ENCODE results near the gene MYLK. TPM values are rescaled to one million over a fixed set of nuclear protein-coding genes. Genes with fewer than 3 reads are reported as not detected.

The MYLK gene
- total RNA-seq, 1 donor from 2014 or later, result 0.08 TPM

DNA sequence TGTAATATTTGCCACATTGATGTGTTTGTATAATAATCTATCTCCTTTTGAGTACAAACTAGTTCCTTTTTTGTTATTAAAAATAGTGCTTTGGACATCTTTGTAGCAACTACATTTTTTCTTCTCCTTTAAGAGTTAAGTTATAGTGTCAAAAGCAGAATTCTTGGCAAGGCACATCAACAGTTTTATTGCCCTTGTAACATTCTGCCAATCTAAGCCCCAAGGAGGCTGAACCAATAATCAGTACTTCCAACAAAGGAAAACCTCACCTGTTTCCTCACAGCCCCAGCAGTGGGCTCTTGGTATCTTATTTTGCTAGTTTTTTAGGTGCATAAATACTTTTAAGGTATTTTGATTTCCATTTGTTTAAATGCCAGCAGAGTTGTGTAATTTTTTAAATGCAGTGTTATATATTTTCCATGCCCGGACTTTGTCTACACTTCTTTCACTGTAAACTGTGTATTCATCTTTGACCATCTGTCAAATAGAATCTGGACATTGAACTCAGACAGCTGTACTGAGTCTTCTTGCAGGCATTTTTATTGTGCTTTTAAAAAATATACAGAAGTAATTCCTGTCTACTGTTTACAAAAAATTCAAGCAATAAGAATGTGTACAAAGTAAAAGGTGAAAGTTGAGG lies 101.0 kb downstream of the MYLK start:
- intact Hi-C loops (cut with micrococcal nuclease), result no loop called here
- peaks cover 8% of the 10 kb centered on the region for H3K27me3 Mint-ChIP-seq (ENCODE audit: insufficient read depth)
- no peaks in the 10 kb centered on the region for H3K9me3 Mint-ChIP-seq
- H3K4me1 Mint-ChIP-seq (ENCODE audit: low read depth), result no peaks in the 10 kb centered on the region
- no peak for DNase-seq (ENCODE audit: low spot score)
- H3K36me3 Mint-ChIP-seq (ENCODE audit: low read depth), result no peaks in the 10 kb centered on the region
- H3K27ac Mint-ChIP-seq, result no peak overlapping the region
- no peak overlapping the region for H3K4me3 Mint-ChIP-seq

DNA sequence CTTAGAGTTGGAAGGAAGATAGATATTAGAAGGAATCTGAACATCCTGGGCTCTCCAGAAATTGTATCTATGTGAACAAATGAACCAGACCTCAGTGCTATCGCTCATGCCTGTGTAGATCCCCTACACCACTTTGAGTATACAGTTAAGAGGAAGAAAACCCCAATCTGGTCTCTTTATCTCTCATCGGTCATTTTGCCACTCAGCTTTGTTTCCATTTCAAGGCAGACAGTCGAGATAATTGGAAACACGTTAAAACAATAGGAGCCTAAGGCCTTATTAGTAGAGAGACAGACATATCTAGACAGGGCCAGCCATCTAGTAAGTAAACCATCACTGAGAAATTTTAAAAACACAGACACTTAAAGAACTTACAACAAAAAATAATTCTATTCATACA lies 101.6 kb downstream of the MYLK start:
- H3K27ac Mint-ChIP-seq, result no peak overlapping the region
- peaks cover 8% of the 10 kb centered on the region for H3K27me3 Mint-ChIP-seq (ENCODE audit: insufficient read depth)
- intact Hi-C loops (cut with micrococcal nuclease), result no loop called here
- H3K9me3 Mint-ChIP-seq, result no peaks in the 10 kb centered on the region
- H3K4me3 Mint-ChIP-seq, result no peak overlapping the region
- no peaks in the 10 kb centered on the region for H3K36me3 Mint-ChIP-seq (ENCODE audit: low read depth)
- H3K4me1 Mint-ChIP-seq (ENCODE audit: low read depth), result no peaks in the 10 kb centered on the region
- DNase-seq (ENCODE audit: low spot score), result no peak

DNA sequence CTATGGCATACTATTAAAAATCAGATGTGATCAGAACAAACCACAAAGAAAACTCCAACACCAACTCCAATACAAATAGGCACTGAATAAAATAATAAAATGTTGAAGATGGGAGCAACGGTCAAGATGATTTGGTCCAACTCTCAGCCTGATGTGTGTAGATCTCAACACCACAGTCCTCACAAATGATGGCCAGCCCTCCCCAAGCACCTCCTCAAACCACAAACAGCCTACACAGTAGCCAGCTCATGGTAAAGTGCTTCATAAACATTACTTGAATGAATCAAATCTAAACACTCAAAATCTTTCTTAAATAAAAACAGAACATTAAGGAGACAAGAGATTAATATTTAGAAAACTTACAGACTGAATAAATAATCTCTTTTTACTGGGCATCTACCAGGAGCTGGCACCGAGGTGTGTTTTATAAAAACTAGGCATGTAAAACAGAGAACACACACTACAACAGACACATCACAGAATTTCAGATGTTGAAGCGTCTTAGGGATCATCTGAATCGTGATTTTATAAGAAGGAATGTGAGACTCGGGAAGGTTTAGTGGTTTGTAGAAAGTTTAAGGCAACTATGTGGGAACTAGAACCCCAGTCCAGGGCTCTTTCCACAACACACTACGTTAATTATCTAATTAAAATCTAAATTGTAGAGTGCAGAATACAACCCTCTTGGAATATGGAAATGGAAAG lies 102.4 kb downstream of the MYLK start:
- Mint-ChIP-seq H3K27me3 (ENCODE audit: insufficient read depth) (peaks cover 8% of the 10 kb centered on the region), H3K4me1 (ENCODE audit: low read depth) (no peaks in the 10 kb centered on the region), H3K9me3 (no peaks in the 10 kb centered on the region), H3K36me3 (ENCODE audit: low read depth) (no peaks in the 10 kb centered on the region), H3K4me3 (no peak overlapping the region), H3K27ac (no peak overlapping the region)
- intact Hi-C loops (cut with micrococcal nuclease), result no loop called here
- DNase-seq (ENCODE audit: low spot score), result no peak

DNA sequence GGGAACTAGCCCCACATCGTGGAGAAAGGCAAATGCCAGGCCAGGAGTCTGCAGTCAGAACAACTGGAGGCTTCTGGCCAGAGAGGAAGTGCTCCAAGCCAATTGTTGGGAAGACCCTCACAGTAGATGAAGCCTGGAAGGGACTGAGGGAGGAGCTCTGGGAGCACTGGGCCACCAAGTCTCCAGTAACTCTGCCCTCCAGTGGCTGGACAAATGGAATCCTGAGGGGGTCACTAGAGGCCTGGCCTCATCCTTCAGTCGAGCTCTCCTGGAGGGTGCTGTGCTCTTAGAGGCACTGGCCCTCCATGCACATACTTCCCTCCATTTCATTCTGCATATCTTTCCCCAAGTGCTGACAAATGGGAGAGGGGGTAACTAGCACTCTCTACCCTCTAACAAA lies 103.0 kb downstream of the MYLK start:
- H3K9me3 Mint-ChIP-seq, result no peaks in the 10 kb centered on the region
- H3K27me3 Mint-ChIP-seq (ENCODE audit: insufficient read depth), result peaks cover 8% of the 10 kb centered on the region
- DNase-seq (ENCODE audit: low spot score), result no peak
- intact Hi-C loops (cut with micrococcal nuclease), result no loop called here
- no peaks in the 10 kb centered on the region for H3K4me1 Mint-ChIP-seq (ENCODE audit: low read depth)
- H3K27ac Mint-ChIP-seq, result no peak overlapping the region
- H3K36me3 Mint-ChIP-seq (ENCODE audit: low read depth), result no peaks in the 10 kb centered on the region
- H3K4me3 Mint-ChIP-seq, result no peak overlapping the region

DNA sequence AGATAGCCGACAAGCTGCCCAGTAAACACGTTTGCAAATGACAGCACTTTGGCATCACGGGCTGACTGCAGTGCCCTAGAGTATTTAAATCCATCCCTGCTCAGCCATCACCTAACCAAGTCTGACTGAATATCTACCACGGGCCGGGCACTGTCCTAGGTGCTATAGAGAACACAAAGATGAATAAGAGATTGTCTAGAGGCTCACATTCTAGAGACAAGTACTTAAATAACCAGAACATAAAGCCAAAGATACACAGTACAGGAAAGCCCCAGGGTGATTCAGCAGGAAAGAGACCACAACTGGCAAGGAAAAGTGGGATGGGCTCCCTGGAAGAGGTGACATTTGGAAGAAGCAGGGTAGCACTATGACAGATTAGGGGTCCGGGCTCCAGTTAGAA lies 103.5 kb downstream of the MYLK start:
- Mint-ChIP-seq H3K4me3 (no peak overlapping the region), H3K27ac (no peak overlapping the region), H3K4me1 (ENCODE audit: low read depth) (no peaks in the 10 kb centered on the region), H3K9me3 (no peaks in the 10 kb centered on the region), H3K36me3 (ENCODE audit: low read depth) (no peaks in the 10 kb centered on the region), H3K27me3 (ENCODE audit: insufficient read depth) (peaks cover 8% of the 10 kb centered on the region)
- DNase-seq (ENCODE audit: low spot score), result no peak
- intact Hi-C loops (cut with micrococcal nuclease), result no loop called here

DNA sequence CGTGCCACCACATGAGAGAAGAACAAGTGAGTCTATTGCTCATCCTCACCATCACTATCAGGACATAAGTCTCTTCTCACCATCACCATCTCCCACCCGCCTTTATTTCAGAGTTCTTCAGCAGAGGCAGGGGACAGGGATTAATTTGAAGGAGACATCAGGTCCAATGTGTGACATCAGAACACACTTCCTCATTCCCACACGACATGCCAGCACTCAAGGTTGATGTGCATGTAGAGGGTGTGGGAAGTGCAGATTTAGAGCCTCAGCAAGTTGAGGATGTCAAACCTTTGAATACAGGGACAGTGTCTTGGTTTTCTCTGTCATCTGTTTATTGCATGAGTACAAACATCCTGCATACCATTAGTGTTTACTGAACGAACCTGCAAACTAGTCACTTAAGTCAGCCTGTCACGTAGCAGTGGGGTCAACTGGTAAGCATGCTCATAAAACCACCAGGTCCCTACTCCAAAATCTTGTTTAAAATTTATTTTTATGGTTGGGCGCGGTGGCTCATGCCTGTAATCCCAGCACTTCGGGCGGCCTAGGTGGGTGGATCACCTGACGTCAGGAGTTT lies 104.4 kb downstream of the MYLK start:
- Mint-ChIP-seq H3K27me3 (ENCODE audit: insufficient read depth) (peaks cover 8% of the 10 kb centered on the region), H3K27ac (no peak overlapping the region), H3K4me3 (no peak overlapping the region), H3K36me3 (ENCODE audit: low read depth) (no peaks in the 10 kb centered on the region), H3K9me3 (no peaks in the 10 kb centered on the region), H3K4me1 (ENCODE audit: low read depth) (no peaks in the 10 kb centered on the region)
- no peak for DNase-seq (ENCODE audit: low spot score)
- intact Hi-C loops (cut with micrococcal nuclease), result no loop called here

DNA sequence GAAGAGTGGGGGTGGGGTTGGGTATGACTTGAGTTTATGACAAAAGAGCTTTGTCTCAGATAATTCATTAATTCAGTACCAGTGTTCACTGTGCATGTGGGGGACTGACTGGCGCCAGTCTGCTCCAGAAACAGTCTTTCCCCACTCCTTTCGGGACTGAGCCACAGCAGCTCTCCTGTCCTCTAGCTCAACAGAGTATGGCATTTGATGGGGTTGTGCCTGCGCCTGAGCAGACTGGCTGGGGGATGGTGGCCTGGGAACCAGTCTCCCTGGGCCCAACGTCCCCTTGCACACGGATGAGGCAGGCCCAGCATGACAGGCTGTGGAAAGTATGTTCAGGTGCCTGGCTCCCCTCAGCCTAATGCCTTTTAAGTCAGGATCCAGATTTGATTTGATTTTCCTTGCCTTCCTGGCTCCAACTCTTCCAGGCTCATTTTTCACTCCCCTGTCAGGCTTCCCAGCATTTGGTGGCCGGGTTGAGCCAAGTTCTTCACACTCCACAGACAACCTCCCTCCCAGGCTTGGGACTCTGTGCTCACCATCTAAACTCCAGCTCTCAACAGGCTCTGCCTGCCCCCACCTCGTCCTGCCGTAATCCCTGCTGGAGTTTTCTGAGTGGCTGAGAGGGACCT lies 105.0 kb downstream of the MYLK start:
- no peaks in the 10 kb centered on the region for H3K4me1 Mint-ChIP-seq (ENCODE audit: low read depth)
- intact Hi-C loops (cut with micrococcal nuclease), result no loop called here
- H3K27ac Mint-ChIP-seq, result no peak overlapping the region
- no peak overlapping the region for H3K4me3 Mint-ChIP-seq
- no peaks in the 10 kb centered on the region for H3K9me3 Mint-ChIP-seq
- no peaks in the 10 kb centered on the region for H3K36me3 Mint-ChIP-seq (ENCODE audit: low read depth)
- H3K27me3 Mint-ChIP-seq (ENCODE audit: insufficient read depth), result peaks cover 10% of the 10 kb centered on the region
- no peak for DNase-seq (ENCODE audit: low spot score)

DNA sequence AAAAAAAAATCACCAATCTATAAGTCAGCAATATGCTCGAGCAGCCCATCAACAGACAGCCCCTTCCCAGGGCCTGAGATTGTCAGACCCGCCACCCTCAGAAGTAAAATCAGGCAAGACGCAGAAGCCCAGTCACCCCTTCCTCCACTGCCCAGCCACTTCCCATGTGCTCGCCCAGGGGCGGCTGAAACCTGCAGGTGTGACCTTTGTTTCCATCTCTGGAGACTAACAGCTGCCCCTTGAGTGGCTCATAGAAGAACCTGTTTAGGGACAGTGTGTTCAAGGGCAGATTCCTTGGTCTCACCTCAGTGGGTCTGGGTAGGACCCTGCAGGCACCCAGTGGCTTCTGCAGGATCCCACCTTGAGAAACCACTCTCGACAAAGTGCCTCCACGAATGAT lies 105.6 kb downstream of the MYLK start:
- Mint-ChIP-seq H3K4me3 (no peak overlapping the region), H3K36me3 (ENCODE audit: low read depth) (no peaks in the 10 kb centered on the region), H3K27me3 (ENCODE audit: insufficient read depth) (peaks cover 11% of the 10 kb centered on the region), H3K4me1 (ENCODE audit: low read depth) (no peaks in the 10 kb centered on the region), H3K27ac (no peak overlapping the region), H3K9me3 (no peaks in the 10 kb centered on the region)
- intact Hi-C loops (cut with micrococcal nuclease), result no loop called here
- no peak for DNase-seq (ENCODE audit: low spot score)

DNA sequence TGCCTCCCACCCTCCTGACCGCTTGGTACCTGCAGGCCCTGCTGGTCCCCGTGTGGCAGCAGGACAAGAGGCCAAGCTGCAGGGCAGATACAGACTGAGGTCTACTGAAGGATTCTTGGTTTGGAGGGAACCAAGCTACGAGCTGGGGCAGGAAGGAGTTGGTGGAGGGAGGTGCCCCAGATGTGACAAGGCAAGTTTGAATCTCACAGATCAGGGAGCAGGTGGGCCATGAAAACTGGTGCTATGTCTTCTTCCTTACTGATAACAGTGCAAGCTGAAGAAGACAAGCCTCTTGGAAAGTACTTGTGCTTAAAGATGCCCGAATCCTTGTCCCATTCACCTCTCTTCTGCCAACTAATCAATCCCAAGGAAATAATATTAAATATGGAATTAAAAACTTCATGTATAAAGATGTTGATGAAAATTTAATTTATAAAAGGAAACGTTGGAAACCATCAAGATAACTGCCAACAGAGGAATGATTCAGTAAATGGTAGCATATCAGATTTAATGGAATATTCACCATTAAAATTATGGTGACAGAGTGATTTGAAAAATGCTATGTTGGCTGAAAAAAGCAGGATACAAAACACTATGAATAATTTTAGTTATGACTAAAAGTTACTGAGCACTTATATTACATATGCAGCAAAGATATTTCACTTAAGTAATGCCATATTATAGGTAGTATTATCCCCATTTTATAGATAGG lies 107.9 kb downstream of the MYLK start:
- Mint-ChIP-seq H3K4me3 (no peak overlapping the region), H3K27ac (no peak overlapping the region), H3K36me3 (ENCODE audit: low read depth) (no peaks in the 10 kb centered on the region), H3K9me3 (no peaks in the 10 kb centered on the region), H3K27me3 (ENCODE audit: insufficient read depth) (peaks cover 13% of the 10 kb centered on the region), H3K4me1 (ENCODE audit: low read depth) (no peaks in the 10 kb centered on the region)
- intact Hi-C loops (cut with micrococcal nuclease), result no loop called here
- DNase-seq (ENCODE audit: low spot score), result no peak

DNA sequence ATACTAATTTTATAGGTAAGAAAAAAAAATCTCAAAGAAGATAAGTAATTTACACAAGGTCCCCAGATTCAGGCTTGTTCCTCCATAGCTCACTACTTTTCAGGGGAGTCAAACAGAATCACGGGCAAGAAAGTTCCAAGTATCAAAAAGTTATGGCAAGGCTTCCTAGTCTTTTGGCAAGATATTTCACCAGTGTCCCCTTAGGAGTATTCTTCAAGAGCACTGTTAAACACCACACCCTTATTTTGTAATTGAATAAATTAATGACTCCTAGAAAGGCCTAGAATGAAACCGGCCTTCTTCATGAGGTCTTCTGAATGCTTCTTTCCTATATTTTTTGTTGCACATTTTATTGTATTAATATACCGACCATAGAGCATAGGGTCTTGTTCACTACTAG lies 109.7 kb downstream of the MYLK start:
- Mint-ChIP-seq H3K27me3 (ENCODE audit: insufficient read depth) (peaks cover 9% of the 10 kb centered on the region), H3K9me3 (no peaks in the 10 kb centered on the region), H3K4me3 (no peak overlapping the region), H3K4me1 (ENCODE audit: low read depth) (no peaks in the 10 kb centered on the region), H3K27ac (no peak overlapping the region), H3K36me3 (ENCODE audit: low read depth) (no peaks in the 10 kb centered on the region)
- intact Hi-C loops (cut with micrococcal nuclease), result no loop called here
- DNase-seq (ENCODE audit: low spot score), result no peak

DNA sequence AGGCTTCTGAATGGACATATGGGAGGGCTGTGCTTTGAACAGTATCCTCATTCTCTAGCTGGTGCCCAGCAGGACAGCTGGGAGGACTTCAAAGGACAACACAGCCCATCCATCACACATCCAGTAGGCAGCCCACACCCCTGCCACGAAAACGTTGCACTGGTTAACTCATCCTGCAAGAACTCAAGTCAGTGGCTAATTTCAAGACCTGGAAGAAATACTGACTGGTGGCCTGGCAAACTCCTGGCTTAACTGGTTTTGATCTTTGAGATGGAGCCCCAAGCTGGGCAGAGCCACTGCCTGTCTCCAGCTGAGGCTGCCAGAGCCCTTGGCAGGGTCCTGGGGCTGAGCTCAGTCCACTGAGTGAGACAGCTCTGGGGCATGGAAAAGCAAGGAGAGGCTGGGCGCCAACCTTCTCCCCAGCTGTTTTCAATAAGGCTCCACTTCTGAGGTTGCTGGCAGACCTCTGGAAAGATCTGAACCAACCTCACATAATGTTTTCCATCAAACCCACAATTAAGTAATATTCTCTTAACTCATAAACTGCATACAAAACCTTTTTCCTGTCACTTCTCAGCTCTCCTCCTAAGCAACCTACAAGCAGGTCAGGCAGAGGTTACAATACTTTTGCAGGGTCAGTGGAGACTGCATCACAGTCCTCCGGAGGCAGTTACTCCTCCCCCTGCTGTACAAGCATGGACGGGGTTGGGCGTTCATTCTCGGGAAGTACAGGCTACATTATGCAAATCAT lies 110.3 kb downstream of the MYLK start:
- no peak overlapping the region for H3K27ac Mint-ChIP-seq
- no peak for DNase-seq (ENCODE audit: low spot score)
- no peaks in the 10 kb centered on the region for H3K36me3 Mint-ChIP-seq (ENCODE audit: low read depth)
- H3K4me3 Mint-ChIP-seq, result no peak overlapping the region
- no peaks in the 10 kb centered on the region for H3K4me1 Mint-ChIP-seq (ENCODE audit: low read depth)
- intact Hi-C loops (cut with micrococcal nuclease), result no loop called here
- no peaks in the 10 kb centered on the region for H3K9me3 Mint-ChIP-seq
- H3K27me3 Mint-ChIP-seq (ENCODE audit: insufficient read depth), result peaks cover 9% of the 10 kb centered on the region

DNA sequence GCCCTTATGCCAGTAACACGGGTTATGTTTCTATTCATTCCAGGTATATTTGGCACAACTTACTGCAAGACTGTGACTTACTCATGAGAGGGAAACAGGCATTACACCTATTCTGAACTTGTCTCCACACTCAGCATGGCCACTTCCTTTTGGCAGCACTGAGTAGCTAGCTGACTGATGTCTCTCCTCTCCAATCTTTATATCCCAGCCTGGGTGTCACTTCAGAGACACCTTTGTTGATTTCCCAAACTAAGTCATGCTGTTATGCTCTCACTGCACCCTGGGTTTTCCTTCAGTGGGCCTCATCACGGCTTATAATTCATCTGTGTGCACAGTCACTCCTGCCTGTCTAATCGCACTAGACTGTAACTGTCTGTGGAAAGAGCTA lies 114.8 kb downstream of the MYLK start:
- no peaks in the 10 kb centered on the region for H3K9me3 Mint-ChIP-seq
- intact Hi-C loops (cut with micrococcal nuclease), result no loop called here
- H3K4me1 Mint-ChIP-seq (ENCODE audit: low read depth), result no peaks in the 10 kb centered on the region
- H3K4me3 Mint-ChIP-seq, result no peak overlapping the region
- H3K36me3 Mint-ChIP-seq (ENCODE audit: low read depth), result no peaks in the 10 kb centered on the region
- no peak overlapping the region for H3K27ac Mint-ChIP-seq
- H3K27me3 Mint-ChIP-seq (ENCODE audit: insufficient read depth), result peaks cover 9% of the 10 kb centered on the region
- no peak for DNase-seq (ENCODE audit: low spot score)

All from activated T-helper 1 cell treated with anti-CD3 and anti-CD28 coated beads, Interleukin-12 subunit alpha, Interleukin-12 subunit beta, Interleukin-2, Interleukin-4 antibody, amounts not matched to agents 30 ng/mL and 10 ng/mL and 1 ng/mL, durations not matched to agents 14 hours and 24 hours and 36 hours (primary cell).